Coronary artery (tissue), 2 donors: ENCODE data around the gene PHLDB2.
A peak's percentile ranks its signal among the peaks of the same experiment; 100 is the strongest.

ENCODE experiments used
- DNase-seq: peaks from one replicate; pipeline ENCODE4 v3.0.0-alpha.2; 2017; ENCODE audit warnings: low spot score
- H3K27ac ChIP-seq, 2 donors: fragments of 200-600 bp; sonication (generic); one replicate each; pipeline ENCODE4 v1.5.1; 2016 to 2019
- H3K4me3 ChIP-seq: fragments of 200-600 bp; sonication (generic); 2 replicates; pipeline ENCODE4 v1.5.1; 2016; ENCODE audit warnings: mild to moderate bottlenecking, moderate library complexity
- CTCF ChIP-seq: fragments of 200-600 bp; sonication (generic); IDR thresholded peaks from one replicate; pipeline ENCODE4 v1.5.1; 2019; ENCODE audit warnings: antibody characterized with exemption

PHLDB2 gene

DNA sequence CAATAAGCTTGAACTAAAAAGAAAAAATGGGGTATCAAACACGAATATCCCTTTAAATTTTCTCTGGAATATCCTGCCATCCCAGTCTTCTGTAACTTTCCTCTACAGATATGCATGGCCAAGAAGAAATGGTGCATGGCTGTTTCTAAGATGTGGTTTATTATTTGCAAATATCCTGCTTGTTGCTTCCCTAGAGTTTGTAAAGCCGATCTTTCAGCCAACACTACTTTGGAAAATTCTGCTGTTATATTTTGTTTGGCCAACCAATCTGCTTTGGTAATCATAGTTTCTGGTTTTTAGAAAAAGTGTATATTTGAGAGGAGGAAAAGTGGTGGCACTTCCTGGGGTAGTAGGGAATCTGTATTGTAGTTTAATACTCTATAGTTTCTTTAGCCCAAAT, 13.9 kb downstream of the PHLDB2 start:
- no peak for DNase-seq
- Histone ChIP-seq H3K4me3 (no peak overlapping the region), H3K27ac (peak overlapping the region in 1 of 2 donors; percentile 45)
- no peak for TF ChIP-seq CTCF

DNA sequence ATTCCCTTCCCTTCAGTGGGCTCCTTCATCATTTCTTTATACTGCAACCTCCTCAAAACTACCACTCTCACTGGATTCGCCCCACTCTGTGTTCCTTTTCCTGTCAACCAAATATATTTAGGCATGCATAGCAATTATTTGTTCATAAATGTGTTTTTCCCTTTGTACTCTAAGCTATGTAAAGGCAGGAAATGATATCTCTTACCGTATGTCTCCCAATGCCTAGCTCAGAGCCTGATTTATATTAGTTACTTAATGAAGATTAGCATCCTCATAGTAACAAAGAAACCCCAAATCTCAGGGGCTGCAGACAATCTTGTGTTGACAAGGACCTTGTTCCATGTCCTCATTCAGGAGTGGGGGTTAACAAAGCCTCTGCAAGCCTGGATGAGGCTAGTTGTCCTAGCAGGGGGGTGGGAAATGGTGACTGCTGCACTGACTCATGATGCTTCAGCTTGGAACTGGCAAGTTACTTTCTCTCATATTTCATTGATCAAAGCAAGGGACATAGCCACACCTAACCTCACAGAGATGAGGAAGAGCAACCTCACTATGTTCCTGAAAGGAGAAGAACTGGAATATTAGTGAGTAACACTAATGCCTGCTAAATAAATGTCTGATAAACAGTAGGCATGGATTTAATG, 15.2 kb downstream of the PHLDB2 start:
- Histone ChIP-seq H3K27ac (peak overlapping the region in 1 of 2 donors; percentile 21), H3K4me3 (no peak overlapping the region)
- no peak for TF ChIP-seq CTCF
- DNase-seq, result no peak

GRCh38 chr3:111881480-111881879, 22.4 kb downstream of the PHLDB2 start:
- no peak for TF ChIP-seq CTCF
- no peak for DNase-seq
- Histone ChIP-seq H3K27ac (no peak overlapping the region), H3K4me3 (no peak overlapping the region)

DNA sequence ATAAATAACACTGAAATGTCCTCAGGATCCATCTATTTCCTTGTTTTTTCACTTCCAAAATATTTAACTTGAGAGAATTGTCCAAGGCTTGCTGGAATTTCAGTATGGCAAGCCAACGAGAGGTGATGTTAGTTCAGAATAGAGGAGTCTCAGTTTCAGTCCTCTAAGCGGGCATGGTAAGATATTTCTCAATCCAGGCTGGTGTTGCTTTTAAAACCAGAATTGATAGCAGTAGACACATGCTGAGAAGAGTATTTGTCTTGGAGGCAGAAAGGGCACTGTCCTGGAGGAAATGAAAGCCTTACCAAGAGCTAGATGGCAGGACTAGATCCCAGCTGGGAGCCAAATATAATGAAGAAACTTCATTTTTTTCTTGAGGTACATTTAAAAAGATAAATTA, 23.1 kb downstream of the PHLDB2 start:
- no peak for DNase-seq
- no peak overlapping the region for H3K4me3 ChIP-seq
- no peak for TF ChIP-seq CTCF
- no peak overlapping the region for H3K27ac ChIP-seq

DNA sequence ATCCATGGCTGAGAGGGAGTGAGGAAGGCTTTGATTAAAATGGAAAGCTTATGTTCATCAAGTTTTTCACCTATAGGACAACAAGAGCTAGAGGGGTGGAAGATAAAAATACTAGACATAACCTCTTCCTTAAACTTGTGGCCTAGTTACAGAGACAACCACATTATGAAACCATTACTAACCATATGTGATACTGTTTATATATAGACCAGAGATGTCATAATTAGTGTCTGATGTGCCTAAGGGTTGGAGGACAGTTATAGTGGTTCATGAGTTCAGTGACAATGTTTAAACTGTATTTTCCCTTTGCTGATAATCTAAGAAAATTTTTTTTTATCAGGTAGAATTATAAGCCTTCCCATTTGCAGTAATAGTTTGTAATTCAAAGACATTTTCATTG, 23.7 kb downstream of the PHLDB2 start:
- H3K4me3 ChIP-seq, result no peak overlapping the region
- no peak overlapping the region for H3K27ac ChIP-seq
- no peak for TF ChIP-seq CTCF
- no peak for DNase-seq

DNA sequence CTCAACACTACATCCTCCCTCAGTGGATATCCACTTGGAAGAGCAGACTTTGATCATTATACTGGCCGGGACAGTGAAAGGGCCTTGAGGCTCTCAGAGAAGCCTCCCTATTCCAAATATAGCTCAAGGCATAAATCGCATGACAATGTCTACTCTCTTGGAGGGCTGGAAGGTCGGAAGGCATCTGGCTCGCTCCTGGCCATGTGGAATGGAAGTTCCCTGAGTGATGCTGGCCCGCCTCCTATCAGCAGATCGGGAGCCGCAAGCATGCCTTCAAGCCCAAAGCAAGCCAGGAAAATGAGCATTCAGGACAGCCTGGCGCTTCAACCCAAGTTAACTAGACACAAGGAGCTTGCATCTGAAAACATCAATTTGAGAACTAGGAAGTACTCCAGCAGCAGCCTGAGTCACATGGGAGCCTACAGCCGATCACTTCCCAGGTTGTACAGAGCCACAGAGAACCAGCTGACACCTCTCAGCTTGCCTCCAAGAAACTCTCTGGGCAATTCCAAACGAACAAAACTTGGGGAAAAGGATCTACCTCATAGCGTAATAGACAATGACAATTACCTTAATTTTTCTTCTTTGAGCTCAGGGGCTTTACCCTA, 25.4 kb downstream of the PHLDB2 start:
- Histone ChIP-seq H3K27ac (no peak overlapping the region), H3K4me3 (no peak overlapping the region)
- TF ChIP-seq CTCF, result no peak
- DNase-seq, result no peak

DNA sequence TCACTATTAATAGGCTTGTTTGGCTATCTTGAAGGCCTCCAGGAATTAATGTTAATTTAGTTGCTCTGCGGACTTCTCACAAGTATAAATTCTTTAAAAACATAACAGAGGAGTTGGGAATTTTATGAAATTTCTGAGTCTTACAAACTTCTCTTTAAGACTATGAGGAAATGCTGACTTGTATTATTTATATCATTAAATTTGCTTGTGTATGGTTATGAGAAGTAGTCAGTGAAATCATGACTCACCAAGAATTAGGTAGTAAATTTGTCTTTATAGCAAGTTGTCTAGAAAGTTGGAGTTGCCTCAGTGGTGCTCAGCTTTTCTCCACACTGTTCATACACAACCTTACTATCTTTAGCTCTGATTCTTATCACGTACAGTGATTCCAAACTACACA, 26.5 kb downstream of the PHLDB2 start:
- Histone ChIP-seq H3K27ac (no peak overlapping the region), H3K4me3 (no peak overlapping the region)
- DNase-seq, result no peak
- no peak for TF ChIP-seq CTCF
